CD4-positive, alpha-beta T cell treated with Interleukin-15 for 4 hours (primary cell): ENCODE results near the gene ATE1.

Experiments used
- DNase-seq: peaks from one replicate; pipeline ENCODE4 v3.0.0-alpha.2; 2020; ENCODE audit warnings: low spot score

Gene ATE1

GRCh38 chr10:121873236-121873635 is 54.6 kb downstream of the ATE1 start:
- no peak for DNase-seq

- DNase-seq, result no peak
These were observed 57.4 kb downstream of the ATE1 start for GRCh38 chr10:121870413-121870812.

DNA sequence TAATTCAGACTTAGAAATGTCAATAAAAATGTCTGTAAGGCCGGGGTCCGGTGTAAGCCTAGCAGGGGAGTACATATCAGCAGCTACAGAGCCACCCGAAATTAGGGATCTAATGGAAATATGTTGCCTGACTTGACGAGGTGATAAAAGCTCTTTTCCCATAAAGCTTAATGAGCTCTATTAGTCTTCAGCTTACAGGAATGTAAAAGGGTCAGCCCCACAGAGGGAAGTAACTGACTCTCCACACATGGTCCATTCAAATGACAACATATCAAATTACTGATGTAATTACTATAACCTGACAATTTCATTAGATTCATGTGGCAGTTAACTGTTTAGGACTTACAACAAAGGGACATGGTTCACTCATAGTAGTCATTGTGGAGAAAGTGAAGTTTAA is 62.3 kb downstream of the ATE1 start:
- DNase-seq, result no peak

DNA sequence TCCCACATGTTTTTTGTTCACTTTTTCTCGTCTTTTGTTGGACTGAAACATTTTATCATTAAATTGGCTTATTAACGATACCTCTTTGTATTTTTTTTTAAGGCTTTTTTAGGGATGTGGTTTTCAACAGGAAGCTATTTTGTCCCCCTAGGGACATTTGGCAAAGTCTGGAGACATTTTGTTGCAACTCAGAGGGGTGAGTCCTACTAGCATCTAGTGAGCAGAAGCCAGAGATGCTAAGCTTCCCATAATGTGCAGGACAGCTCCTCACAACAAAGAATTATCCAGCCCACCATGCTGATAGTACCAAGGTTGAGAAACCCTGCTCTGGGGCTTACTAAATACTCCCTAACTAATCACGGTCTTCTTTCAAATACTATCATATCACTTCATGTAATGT is 63.2 kb downstream of the ATE1 start:
- no peak for DNase-seq

GRCh38 chr10:121864168-121864567 is 63.7 kb downstream of the ATE1 start:
- no peak for DNase-seq

GRCh38 chr10:121862649-121863048 is 65.2 kb downstream of the ATE1 start:
- DNase-seq, result no peak

- DNase-seq, result no peak
These were observed 65.8 kb downstream of the ATE1 start for GRCh38 chr10:121862042-121862441.

- DNase-seq, result no peak
These were observed 67.0 kb downstream of the ATE1 start for GRCh38 chr10:121860810-121861209.

DNA sequence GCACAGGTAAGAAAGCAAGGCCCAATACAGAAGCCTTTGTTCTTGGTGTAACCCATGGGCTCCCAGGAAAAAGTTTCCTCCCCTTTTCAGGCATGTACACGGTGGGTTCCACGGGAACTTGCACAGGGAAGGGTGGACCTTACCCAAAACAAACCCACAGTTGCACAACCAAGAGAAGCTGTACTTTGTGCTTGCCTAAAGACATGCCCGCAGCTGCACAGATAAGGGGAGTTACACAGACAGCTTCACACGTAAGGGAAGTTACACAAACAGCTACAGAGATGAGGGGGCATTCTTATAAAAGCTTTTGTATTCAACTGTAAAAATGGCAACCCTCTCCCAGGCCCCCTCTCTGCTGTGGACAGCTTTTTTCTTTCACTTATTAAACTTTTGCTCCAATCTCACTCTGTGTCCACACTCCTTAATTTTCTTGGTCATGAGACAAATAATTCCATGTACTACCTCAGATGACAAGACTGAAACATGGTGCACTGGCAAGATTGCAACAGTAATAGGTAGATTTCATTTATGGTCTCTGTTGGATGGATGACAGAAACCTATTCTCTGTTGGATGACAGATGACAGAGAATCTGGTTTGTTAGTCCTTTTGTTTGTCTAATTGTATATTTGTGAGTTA is 72.9 kb downstream of the ATE1 start:
- no peak for DNase-seq

GRCh38 chr10:121853950-121854349 is 73.9 kb downstream of the ATE1 start:
- DNase-seq, result no peak

DNA sequence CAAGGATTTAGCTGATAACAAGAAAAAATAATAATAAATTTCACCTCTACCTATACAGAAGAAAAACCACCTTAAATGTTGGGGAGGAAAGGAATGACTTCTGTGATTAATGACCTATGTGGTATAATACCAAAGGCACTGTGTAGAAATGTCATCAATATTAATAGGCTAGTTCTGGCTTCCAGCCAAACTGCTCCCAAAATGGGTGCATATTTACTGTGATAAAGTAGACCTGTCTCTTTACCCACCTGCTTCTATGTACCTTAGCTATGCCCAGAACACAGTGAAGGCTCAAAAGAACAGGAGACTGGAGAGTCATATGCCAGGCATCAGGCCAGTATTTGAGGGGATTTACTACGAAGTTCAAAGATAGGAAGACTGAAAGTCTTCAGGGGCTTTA is 76.0 kb downstream of the ATE1 start:
- no peak for DNase-seq

- DNase-seq, result no peak
These were observed 79.7 kb downstream of the ATE1 start for GRCh38 chr10:121848082-121848481.

DNA sequence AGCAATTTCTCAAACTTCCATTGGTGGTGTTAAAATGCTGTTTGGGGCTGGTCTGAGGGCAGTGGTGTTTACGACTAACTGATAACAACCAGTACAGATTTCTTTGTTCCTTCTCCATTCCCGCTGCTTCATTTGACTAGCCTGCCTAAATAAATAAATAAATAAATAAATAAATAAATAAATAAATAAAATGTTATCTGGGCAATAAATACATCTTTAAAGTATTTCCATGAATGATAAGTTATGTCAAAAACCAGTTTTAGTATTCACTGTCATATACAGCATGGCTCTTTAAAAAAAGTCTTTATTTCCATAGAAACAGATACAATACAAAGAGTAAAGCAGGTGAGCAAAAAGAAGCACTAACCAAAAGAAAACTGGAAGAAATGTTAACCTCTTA is 81.3 kb downstream of the ATE1 start:
- no peak for DNase-seq

GRCh38 chr10:121845044-121845784 is 82.6 kb downstream of the ATE1 start:
- no peak for DNase-seq

- DNase-seq, result no peak
These were observed 83.3 kb downstream of the ATE1 start for GRCh38 chr10:121844537-121844936.

GRCh38 chr10:121843379-121843778 is 84.5 kb downstream of the ATE1 start:
- DNase-seq, result no peak

DNA sequence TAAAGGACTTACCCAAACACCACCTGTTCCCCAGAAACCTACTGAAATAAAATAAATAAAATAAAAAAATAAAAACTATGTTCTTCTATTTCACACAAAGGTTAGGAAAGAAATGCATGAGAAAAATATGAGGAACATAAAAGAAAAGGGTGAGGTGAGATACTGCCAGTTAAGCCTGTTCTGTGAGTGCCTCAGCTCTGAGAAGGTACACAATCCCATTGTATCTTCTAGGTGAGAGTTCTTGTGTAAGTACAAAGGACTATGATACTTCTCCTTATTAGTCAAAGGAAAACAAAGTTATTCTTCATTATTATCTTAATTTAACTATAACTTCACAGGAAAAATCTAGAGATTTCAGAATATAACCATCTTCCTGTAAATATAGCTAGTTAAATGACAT is 86.0 kb downstream of the ATE1 start:
- no peak for DNase-seq

- no peak for DNase-seq
These were observed 88.9 kb downstream of the ATE1 start for GRCh38 chr10:121838931-121839330.

GRCh38 chr10:121838149-121838548 is 89.7 kb downstream of the ATE1 start:
- DNase-seq, result no peak

- no peak for DNase-seq
These were observed 91.7 kb downstream of the ATE1 start for GRCh38 chr10:121836171-121836570.

DNA sequence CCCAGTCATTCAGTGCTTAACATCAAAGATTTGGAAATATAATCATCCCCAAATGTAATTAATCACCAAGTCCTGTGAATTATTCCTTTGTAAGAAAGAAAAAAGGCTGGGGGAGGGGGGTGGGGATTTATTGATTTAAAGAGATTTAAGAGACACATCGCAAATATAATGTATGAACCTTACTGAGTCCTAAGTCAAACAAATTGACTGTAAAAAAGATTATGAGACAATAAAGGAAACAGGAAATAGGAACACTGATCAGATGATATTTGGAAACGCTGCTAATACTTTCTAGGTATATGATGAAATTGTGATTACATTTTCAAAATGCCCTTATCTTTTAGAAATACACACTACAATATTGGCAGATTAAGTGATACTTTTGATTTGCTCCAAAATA is 92.5 kb downstream of the ATE1 start:
- DNase-seq, result no peak

GRCh38 chr10:121834757-121835156 is 93.1 kb downstream of the ATE1 start:
- DNase-seq, result no peak

DNA sequence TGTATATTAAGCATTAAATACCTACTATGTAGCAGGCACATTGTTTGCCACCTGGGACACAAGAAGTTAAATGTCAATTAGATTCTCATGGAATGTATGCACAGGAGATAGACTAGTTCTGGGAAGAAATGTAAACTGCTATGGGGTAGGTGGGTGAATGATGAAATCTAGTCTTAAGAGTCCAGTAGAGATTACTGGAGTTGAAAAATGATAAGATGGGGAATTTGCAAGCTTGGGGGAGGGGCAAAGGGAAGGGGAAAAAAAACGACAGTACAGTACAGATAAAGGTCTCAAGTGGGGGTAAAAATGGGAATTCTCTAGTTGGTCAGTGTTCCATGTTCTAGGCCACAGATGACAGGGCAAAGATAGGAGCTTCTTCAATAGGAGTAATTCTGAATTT is 94.4 kb downstream of the ATE1 start:
- DNase-seq, result no peak

DNA sequence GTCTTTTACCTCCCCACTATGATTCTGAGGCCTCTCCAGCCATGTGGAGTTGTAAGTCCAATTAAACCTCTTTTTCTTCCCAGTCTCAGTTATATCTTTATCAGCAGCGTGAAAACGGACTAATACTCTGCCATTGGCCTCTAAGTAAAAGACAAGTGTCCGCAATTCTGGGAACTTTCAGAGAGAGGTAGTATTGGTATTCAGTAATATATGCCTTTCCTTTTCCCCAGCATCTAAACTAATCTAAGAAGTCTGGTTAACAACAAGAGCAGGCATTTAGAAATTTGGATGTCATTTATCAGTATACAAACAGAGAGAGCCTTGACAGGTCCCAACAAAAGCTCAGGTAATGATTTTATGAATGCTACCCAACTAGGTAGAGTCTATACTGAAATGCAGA is 95.2 kb downstream of the ATE1 start:
- no peak for DNase-seq
